MCF 10A (cell line): ENCODE measurements around the gene APBA1. TPM values are rescaled to one million over a fixed set of nuclear protein-coding genes. Genes with fewer than 3 reads are reported as not detected.

Source experiments
- BruUV-seq: library from RNA; stranded (reverse); fragments of 400-500 nt; replicated peaks from 2 replicates; lab custom pipeline; 2021; lab: Mats Ljungman, UMichigan
- CTCF ChIA-PET: fragments of 300-600 bp; sonication (Branson Sonifier 250); formaldehyde crosslinking; extraction: SDS; loops from one replicate; lab custom pipeline; 2021; ENCODE audit warnings: antibody characterized with exemption, inconsistent platforms; lab: Yijun Ruan, JAX
- POLR2A ChIA-PET: fragments of 300-600, 350-650 bp; sonication (Branson Sonifier 250); formaldehyde crosslinking; extraction: SDS; loops from one replicate; lab custom pipeline; 2020; ENCODE audit warnings: antibody characterized with exemption, inconsistent platforms; lab: Yijun Ruan, JAX
- DNase-seq: peaks from one replicate; pipeline ENCODE4 v3.0.0-alpha.2; 2018; ENCODE audit not compliant: unreplicated experiment
- H3K27ac Mint-ChIP-seq: one replicate; pipeline ENCODE4 v1.8.0; 2022; ENCODE audit warnings: mild to moderate bottlenecking, low read depth, mixed read lengths; ENCODE audit not compliant: unreplicated experiment
- H3K27me3 Mint-ChIP-seq: one replicate; pipeline ENCODE4 v1.8.0; 2022; ENCODE audit warnings: mixed read lengths; ENCODE audit not compliant: insufficient read depth, unreplicated experiment
- H3K36me3 Mint-ChIP-seq: one replicate; pipeline ENCODE4 v1.8.0; 2022; ENCODE audit warnings: mild to moderate bottlenecking, moderate library complexity, mixed read lengths; ENCODE audit not compliant: insufficient read depth, unreplicated experiment
- H3K4me1 Mint-ChIP-seq: one replicate; pipeline ENCODE4 v1.8.0; 2022; ENCODE audit warnings: mixed read lengths; ENCODE audit not compliant: insufficient read depth, unreplicated experiment
- H3K4me3 Mint-ChIP-seq: one replicate; pipeline ENCODE4 v1.8.0; 2022; ENCODE audit warnings: mild to moderate bottlenecking, moderate library complexity, mixed read lengths; ENCODE audit not compliant: unreplicated experiment
- H3K9me3 Mint-ChIP-seq: one replicate; pipeline ENCODE4 v1.8.0; 2022; ENCODE audit warnings: mixed read lengths; ENCODE audit not compliant: unreplicated experiment
- intact Hi-C: fragments of 100-400 bp; cut with micrococcal nuclease; formaldehyde crosslinking; loops from 2 replicates; pipeline ENCODE4 v1.14.1; 2022
- total RNA-seq: library from RNA; stranded (reverse); gene quantifications from 2 replicates; pipeline ENCODE4 v1.2.3, GENCODE V29; 2022
- TF ChIP-seq, protein P1 (sequence below): fragments of 200-600 bp; IDR thresholded peaks from one replicate; pipeline ENCODE4 v1.8.0; 2022; ENCODE audit warnings: antibody characterized with exemption, mild to moderate bottlenecking; ENCODE audit not compliant: unreplicated experiment

The APBA1 gene
- total RNA-seq, 1 experiment from 2014 or later = 0.07 TPM

DNA sequence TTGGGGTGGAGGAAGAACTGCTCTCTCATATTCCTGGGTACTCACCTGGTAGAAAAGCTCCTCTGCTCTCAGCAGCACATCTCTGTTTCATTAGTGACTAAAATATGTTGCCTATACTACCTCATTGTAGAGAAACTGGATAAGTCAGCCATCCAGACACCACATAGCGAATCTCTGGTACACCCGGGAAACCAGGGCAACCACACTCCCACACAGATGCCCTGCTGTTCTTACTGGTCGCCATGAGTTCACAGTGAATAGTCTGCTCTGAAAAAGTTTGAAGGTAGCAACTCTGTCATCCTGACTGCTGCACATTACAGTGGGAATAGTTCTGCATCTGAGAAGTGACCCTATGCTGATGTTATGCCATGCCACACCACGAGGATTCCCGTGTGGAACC, 212.2 kb downstream of the APBA1 start:
- H3K4me3 Mint-ChIP-seq = no peak overlapping the region
- no TSS peak for BruUV-seq
- H3K36me3 Mint-ChIP-seq = no peaks in the 10 kb centered on the region
- ChIA-PET CTCF (interaction anchor here (0.7 to 2.4 kb wide), 2 partner anchors 38 to 439 kb away, joined by 6 read pairs; no protein-coding TSS in a partner anchor), POLR2A (no interaction called here)
- H3K27me3 Mint-ChIP-seq = peaks cover 22% of the 10 kb centered on the region
- H3K27ac Mint-ChIP-seq = no peak overlapping the region
- TF ChIP-seq, protein P1, sequence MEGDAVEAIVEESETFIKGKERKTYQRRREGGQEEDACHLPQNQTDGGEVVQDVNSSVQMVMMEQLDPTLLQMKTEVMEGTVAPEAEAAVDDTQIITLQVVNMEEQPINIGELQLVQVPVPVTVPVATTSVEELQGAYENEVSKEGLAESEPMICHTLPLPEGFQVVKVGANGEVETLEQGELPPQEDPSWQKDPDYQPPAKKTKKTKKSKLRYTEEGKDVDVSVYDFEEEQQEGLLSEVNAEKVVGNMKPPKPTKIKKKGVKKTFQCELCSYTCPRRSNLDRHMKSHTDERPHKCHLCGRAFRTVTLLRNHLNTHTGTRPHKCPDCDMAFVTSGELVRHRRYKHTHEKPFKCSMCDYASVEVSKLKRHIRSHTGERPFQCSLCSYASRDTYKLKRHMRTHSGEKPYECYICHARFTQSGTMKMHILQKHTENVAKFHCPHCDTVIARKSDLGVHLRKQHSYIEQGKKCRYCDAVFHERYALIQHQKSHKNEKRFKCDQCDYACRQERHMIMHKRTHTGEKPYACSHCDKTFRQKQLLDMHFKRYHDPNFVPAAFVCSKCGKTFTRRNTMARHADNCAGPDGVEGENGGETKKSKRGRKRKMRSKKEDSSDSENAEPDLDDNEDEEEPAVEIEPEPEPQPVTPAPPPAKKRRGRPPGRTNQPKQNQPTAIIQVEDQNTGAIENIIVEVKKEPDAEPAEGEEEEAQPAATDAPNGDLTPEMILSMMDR = no peak
- no peaks in the 10 kb centered on the region for H3K4me1 Mint-ChIP-seq
- H3K9me3 Mint-ChIP-seq = no peaks in the 10 kb centered on the region
- intact Hi-C loops = no loop called here
- DNase-seq = no peak

DNA sequence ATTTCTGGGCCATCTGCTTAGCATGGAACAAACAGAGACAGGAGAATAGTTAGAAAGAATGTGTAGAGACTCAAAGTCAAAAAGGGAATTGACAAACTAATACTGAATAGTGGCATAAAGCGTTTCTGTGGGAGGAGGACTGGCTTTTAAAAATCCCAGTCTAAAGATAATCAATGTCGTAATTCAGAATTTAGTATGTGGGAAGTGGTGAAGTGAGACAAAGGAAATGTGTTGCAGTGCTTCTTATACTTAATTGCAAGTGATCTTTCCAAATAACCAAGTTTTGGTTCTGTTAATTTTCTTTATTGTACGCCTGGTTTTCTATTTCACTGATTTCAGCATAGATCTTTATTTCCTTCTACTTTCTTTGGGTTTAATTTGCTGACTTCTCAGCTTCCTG, 214.0 kb downstream of the APBA1 start:
- no TSS peak for BruUV-seq
- POLR2A ChIA-PET = no interaction called here
- Mint-ChIP-seq H3K4me1 (no peaks in the 10 kb centered on the region), H3K27me3 (peaks cover 22% of the 10 kb centered on the region), H3K27ac (no peak overlapping the region), H3K9me3 (no peaks in the 10 kb centered on the region), H3K4me3 (no peak overlapping the region), H3K36me3 (no peaks in the 10 kb centered on the region)
- intact Hi-C loops = no loop called here
- no peak for DNase-seq
- CTCF ChIA-PET = interaction anchor here (1.1 kb wide), 1 partner anchor 10 kb away, joined by 3 read pairs; no protein-coding TSS in a partner anchor
- TF ChIP-seq, protein P1 = no peak

DNA sequence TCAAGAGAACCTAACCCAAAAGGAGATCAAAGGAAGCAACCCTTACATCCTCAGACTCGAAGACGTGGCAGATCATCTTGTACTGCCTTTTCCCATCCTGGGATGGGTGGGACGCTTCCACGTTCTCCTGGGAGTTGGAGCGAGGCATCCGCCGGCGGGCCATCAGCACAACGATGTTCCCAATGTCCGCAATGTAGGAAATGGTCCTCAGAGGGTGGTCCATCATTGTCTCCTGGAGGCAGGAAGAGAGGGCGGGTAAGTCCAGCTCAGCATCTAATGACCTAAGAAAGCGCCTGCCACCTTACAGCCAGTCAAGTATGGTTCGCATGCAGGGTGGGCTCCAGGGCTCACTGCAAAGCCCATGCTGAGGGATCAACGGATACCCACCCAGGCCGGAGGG, 216.0 kb downstream of the APBA1 start:
- H3K36me3 Mint-ChIP-seq = no peaks in the 10 kb centered on the region
- H3K9me3 Mint-ChIP-seq = no peaks in the 10 kb centered on the region
- no TSS peak for BruUV-seq
- DNase-seq = no peak
- H3K27me3 Mint-ChIP-seq = peaks cover 22% of the 10 kb centered on the region
- TF ChIP-seq, protein P1 = no peak
- no peak overlapping the region for H3K4me3 Mint-ChIP-seq
- ChIA-PET CTCF (interaction anchor here (0.6 to 0.7 kb wide), 2 partner anchors 305 to 658 kb away, joined by 5 to 7 read pairs; no protein-coding TSS in a partner anchor), POLR2A (no interaction called here)
- intact Hi-C loops = no loop called here
- H3K27ac Mint-ChIP-seq = no peak overlapping the region
- no peaks in the 10 kb centered on the region for H3K4me1 Mint-ChIP-seq

DNA sequence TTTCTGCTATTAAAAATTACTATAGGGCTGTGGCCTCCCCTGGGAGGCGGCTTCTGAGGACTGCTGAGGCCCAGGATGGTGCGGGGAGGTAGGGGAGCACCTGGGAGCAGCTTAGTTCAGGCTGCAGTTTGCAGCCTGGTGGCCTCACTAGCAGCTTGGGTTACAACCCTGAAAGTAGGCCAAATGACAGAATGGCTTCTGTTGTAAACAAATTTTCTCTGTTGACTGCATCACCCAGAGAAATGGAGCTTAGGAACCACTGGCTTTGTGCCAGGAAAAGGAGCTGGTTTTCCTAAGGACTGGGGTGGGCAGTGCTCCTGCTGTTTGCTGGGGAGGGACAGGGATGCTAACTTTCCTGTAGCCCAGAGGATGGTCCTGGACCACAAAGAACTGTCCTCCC, 216.9 kb downstream of the APBA1 start:
- Mint-ChIP-seq H3K9me3 (no peaks in the 10 kb centered on the region), H3K4me3 (no peak overlapping the region), H3K36me3 (no peaks in the 10 kb centered on the region), H3K4me1 (no peaks in the 10 kb centered on the region), H3K27me3 (peaks cover 22% of the 10 kb centered on the region), H3K27ac (no peak overlapping the region)
- TF ChIP-seq, protein P1 = no peak
- no peak for DNase-seq
- ChIA-PET POLR2A (no interaction called here), CTCF (interaction anchor here (1.1 to 1.3 kb wide), 3 partner anchors 8 to 291 kb away, joined by 3 read pairs; no protein-coding TSS in a partner anchor)
- intact Hi-C loops = no loop called here
- no TSS peak for BruUV-seq
